Stimulated activated CD8-positive, alpha-beta memory T cell treated with anti-CD3 and anti-CD28 coated beads, Interleukin-15, amount 100 ng/mL, for 24 hours (primary cell): Measurements from ENCODE around the gene TBCD.

Source experiments
- DNase-seq: peaks from one replicate; pipeline ENCODE4 v3.0.0-alpha.2; 2020; ENCODE audit warnings: low read depth

The TBCD gene

DNA sequence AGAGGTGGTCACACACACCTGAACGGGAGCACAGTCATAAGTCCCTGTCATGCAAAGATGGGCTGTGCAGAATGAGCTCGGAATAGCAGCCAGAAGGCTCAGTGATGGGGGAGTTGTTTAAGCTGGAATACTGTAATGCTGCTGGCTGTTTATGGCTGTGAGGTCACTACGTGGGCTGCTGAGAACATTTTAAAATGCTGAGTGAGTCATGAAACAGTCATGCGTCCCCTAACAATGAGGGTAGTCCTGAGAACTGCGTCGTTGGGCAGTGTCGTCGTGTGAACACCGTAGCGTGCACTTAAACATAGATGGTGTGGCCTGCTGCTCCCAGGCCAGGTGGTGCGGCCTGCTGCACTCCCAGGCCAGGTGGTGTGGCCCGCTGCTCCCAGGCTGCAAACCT is 39.7 kb downstream of the TBCD start:
- DNase-seq = no peak

DNA sequence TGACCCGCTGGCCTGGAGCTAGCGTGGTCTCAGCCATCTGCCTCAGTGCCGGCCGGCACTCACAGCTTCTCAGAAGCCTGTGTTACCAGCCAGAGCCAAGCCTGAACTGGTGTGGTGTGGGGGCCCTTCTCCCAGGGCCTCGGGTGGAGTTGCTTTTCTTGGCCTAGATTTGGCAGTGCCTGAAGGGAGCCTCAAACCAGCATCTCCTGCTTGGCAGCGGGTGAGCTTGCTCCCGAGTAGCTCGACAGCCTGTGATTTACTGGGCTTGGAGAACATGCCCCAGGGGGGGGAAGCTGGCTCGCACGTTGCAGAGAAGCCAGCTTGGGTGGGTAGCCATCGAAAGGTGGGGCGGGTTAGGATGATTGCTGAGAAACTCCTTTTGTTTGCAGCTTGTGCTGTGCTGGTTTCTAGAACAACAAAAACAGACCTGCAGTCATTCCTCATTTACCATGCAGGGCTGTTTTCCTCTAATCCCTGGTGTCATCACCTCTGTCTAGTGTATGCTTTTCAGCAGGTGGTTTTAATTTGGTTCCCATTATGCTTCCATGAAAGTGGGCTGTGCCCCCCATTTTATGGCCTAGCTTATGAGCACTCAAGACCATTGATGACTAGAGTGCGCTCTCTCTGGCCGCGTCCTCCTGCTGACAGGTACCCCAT is 42.2 kb downstream of the TBCD start:
- no peak for DNase-seq

DNA sequence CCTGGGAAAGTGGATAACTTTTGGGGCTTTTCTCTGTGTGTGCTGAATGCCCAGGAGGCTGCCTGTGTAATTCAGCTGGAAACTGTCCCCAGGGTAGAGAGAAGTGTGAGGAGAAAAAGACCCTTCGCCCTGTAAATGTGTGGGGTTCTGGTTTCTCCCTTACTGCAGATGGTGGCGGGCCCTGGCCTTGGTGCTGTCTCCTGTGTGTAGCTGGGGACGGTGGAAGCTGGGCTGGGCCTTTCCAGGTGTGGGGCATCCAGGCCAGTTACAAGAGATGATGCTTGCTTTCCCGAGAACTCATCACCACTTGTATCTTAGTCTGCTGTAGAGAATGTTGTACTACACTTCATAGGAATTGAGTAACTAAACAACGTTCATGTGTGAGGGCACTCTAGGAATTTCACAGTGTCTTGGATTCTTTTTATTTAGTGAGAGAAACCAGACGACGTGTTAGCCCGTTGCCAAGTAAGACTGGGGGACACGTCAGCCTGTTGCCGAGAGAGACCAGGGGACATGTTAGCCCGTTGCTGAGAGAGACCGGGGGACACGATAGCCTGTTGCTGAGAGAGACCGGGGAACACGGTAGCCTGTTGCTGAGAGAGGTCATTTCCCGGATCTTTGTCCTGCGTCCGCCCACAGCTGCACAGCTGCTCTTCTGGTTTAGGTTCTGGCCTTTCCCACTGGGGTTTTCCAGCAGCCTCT is 43.1 kb downstream of the TBCD start:
- DNase-seq = no peak

DNA sequence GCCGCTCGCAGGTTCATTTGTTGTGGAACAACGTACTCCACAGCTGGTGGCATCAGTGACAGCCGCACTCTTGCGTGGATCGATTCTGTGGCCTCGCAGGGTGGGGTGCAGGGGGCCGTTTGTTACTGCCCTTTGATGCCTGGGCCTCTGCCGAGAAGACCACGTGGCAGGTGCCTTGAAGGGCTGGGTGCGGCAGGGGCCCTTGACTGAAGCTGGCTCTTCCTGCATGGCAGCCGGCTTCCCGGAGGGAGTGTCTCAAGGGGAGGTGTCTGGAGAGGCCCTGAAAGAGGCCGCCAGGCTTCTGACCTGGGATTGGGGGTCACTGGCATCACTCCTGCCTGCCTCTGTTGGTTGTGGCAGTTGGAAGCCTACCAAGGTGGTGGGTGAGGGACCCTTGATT is 43.8 kb downstream of the TBCD start:
- no peak for DNase-seq

DNA sequence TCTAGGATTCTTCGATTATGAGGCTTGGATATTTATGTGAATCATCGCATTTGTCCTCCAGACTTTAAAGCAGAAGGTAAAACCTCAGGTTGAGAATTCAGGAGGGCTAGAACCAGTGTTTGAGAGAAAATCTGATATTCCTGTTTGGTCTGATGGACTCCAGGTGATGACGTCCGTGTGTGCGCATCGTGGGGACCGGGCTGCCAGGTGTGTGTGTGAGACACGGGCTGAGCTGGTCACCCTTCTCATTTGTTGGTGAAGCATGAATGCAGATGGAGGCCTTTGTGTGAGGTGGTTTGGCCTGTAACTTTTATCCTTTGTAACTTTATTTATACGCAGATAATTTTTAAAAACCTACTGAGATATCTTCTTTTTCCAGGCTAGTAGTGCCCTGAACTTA is 45.2 kb downstream of the TBCD start:
- DNase-seq = no peak

DNA sequence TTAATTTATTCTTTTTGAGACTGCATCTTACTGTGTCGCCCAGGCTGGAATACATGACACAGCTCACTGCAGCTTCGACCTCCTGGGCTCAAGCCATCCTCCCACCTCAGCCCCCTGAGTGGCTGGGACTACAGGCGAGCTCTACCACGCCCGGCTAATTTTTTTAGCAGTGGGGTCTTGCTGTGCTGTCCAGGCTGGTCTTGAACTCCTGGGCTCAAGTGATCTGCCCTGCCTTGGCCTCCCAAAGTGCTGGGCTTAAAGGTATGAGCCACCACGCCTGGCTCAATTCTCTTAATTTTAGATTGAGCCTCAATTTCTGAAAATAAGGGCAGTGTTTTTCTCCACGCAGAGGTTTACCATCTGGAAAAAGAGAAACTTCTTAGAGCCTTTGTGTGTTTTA is 46.9 kb downstream of the TBCD start:
- DNase-seq = no peak

DNA sequence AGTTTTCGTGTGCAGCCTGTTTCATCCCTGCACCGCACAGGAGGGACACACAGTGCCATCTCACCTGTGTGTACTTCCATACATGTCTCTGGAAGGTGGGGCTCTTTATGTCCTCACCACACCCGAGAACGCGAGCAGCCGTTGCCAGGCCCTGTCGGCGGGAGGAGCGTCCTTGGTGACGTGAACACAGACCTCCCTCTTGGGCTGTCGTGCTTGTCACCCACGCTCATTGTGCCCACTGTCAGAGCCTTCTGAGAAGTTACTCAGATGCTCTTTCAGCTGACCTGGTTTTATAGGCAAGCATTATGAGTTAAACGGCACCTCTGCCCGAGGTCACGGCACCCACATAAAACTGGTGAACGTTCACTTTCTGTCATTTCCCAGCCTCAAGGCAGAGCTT is 47.7 kb downstream of the TBCD start:
- DNase-seq = no peak

DNA sequence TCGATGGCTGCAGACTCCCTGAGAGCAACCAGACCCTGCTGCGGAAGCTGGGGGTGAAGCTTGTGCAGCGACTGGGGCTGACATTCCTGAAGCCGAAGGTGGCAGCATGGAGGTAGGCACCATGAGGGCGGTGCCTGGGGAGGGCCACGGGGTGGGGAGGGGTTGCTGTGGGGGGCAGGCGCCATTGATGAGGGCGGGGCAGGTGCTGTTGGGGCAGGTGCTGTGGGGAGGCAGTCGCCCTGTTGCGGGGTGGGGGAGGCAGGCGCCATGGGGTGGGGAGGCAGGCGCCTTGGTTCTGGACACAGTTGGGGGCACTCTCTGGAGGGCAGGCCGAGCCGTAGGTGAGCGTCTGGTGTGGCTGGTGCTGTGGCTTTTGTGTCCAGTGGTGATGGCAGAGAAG is 49.0 kb downstream of the TBCD start:
- DNase-seq = no peak

DNA sequence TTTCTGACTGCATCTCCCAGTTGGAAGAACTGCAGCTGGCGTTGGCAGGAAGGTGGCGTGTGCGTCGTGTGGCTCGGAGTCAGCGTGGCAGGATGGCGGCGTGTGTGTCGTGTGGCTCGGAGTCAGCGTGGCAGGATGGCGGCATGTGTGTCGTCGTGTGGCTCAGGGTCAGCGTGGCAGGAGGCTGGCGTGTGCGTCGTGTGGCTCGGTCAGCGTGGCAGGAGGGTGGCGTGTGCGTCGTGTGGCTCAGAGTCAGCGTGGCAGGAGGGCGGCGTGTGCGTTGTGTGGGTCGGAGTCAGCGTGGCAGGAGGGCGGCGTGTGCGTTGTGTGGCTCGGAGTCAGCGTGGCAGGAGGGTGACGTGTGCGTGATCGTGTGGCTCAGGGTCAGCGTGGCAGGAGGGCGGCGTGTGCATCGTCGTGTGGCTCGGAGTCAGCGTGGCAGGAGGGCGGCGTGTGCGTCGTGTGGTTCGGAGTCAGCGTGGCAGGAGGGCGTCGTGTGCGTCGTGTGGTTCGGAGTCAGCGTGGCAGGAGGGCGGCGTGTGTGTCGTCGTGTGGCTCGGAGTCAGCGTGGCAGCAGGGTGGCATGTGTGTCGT is 49.6 kb downstream of the TBCD start:
- DNase-seq = no peak

DNA sequence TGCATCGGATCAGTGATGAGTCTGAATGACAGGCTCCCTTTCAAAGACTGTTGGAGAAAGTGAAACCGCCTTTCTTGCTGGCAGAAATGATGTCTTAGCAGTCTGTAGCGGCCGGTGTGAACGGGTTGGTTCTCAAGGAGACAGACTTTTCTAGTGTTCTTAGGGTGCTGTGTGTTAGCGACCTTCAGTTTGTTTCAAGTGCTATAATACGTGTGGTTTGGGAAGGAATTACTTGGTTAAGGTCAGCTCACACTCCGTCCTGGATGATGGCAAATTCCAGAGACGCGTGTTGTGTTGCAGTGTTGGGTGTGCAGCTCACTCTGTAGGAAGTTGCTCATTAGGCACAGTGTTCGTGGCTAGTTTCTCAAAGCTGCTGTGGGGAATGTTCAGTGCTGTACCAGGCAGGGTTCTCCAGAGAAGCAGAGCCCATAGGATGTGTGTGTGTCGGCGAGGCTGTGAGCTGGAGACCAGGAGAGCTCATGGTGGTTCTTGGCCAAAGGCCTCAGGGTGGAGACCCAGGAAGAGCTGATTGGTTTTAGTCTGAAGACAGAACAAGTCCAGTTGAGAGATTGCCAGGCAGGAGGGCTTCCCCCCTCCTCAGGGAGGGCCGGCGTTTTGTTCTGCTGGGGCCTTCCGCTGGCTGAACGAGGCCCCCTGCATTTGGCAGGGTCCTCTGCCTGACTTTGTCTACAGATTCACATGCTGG is 50.4 kb downstream of the TBCD start:
- DNase-seq = no peak

DNA sequence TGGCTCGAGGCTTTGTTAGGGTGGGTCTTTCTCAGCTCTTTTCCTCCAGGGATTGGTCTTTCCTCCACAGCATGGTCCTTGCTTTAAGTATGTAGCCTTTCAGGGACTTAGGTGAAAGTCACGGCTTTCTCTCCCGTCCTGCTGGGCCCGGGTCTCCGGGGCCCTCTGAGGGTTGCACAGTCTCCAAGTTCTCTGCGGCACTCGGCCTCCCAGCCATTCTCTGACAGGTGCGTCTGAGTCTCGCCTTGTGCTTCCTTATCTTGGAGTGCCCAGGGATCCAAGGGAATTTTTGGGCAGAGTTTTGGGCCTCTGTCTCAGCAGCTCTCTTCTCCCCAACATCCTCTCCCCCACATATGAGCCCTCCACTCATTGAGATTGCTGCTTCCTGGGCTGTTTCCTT is 51.3 kb downstream of the TBCD start:
- DNase-seq = no peak

DNA sequence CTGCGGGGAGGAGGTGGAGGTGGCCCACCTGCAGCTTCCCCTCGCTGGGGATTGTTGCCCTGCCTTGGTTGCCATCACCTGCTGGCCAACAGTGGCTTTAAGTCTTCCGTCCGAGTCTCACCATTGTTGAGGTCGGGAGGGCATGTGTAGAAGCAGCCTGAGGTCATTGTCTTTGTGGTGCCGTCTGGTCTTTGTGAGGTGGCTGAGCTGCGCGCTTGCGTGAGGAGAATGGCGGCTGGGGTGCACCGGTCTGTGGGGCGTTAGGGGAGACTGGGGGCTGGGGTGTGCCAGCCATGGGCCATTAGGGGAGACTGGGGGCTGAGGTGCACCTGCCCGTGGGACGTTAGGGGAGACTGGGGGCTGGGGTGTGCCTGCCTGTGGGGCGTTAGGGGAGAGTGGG is 51.7 kb downstream of the TBCD start:
- DNase-seq = no peak

DNA sequence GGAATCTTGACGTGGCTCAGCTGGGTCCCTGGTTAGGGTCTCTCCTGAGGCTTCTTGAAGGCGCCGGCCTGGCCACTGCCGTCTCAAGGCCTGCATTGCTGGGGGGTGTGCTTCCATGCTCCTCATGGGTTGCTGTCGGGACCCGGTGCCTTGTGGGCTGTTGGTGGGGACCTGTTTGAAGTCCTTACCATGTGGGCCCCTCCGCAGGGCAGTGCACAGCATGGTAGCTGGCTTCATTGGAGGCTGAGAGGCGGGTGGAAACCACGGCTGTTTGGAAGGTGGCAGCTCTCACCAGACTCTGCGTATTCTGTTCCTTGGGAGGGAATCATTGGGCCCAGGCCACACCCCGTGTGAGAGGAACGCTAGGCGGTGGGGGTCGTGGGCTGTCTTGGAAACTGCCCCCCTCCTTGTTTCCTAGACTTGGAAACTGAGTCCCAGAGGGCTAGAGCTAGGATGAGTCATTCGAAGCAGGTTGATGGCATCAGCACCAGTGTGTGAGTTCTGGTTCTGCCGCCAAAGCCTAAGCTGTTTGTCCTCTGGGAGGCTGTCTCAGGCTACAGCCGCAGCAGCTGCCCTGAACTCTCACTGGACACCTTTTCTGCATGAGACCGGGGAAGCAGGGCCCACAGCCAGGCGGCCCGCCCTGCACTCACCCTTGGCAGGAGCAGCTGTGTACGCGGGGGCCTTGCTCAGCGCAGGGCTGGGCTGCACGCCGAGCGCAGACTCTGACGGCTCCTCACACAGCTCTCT is 52.8 kb downstream of the TBCD start:
- no peak for DNase-seq

DNA sequence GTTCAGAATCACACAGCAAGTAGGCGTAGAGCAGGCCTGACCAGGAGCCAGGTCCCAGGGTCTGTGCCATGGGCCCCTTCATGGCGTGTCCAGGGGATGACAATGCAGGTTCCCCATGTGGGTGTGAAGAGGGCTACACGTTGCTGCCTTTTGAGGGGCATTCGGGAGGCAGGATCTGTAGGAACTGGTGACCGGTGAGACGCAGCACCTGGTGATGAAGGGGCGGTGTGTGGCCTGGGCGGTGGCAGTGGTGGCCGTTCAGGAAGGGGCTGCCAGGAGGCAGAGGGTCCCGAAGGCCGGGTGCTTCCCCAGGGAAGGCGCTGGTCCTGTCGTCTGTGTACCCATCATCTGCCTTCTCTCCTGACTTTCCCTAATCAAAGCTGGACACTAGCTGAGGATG is 53.4 kb downstream of the TBCD start:
- no peak for DNase-seq

DNA sequence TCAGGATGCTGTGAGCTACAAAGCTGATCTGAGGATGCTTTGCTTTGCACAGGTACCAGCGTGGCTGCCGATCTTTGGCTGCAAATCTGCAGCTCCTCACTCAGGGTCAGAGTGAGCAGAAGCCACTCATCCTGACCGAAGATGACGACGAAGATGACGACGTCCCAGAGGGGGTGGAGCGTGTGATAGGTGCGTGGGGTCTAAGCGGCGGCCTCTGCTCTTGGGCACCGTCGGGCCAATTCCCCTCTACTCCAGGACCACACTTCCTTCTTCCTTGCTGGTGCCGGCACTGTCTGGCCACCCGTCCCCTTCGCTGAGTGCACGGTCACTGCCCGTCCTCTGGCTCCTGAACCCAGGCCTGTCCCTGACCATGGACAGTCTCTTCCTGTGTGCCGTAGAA is 54.0 kb downstream of the TBCD start:
- DNase-seq = no peak

DNA sequence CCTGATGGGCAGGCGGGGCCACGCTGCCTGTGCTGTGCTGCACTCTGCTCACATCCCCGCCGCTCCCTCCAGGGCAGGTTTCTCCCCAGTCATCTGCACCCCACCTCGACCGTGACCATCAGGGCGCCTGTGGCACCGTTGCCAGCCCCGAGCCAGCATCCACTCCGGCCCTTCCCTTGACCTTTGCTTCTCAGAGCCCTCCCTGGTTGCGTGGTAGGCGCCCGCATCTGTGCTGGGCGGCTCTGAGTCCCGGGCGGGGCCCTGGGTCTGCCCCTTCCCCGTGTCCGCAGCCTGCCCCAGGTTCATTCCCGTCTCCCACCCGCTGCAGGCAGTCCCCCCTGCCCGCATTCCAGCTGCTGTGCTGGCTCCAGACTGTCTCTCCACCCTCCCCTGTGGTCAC is 54.8 kb downstream of the TBCD start:
- DNase-seq = no peak

DNA sequence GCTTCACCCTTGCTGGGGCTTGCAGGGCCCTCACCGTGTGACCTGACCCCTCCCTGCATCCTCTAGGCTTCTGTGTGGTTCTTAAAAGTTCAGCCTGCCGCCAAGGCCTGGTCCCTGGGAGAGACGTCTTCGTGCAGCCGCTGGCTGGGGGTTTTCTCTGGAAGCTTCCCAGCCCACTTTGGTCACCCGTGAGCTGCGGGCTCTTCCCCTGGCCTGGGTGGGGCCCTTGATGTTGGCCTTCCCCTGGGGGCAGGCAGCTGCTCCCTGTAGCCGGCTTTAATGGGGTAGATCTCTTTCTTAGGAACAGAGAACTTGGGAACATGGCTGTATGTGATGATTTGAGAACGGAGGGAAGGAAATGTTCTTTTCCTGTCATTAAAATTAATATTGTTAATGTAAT is 55.2 kb downstream of the TBCD start:
- no peak for DNase-seq

DNA sequence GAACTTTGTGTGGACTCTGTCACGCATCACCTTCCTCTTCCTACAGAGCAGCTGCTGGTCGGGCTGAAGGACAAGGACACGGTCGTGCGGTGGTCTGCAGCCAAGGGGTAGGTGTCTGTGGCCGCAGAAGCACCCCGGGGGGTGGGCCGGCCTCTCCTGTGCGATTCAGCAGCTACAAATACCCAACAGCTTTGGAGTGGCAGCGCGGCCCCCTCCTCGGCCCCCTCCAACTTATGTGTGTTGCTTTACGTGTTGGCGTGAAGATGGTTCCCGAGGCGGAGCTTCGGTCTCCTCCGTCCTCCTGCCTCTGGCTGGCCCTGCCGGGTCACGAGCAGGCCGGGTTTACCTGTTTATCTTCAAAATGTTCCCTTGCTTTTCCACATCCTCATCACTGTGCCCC is 55.7 kb downstream of the TBCD start:
- DNase-seq = no peak

DNA sequence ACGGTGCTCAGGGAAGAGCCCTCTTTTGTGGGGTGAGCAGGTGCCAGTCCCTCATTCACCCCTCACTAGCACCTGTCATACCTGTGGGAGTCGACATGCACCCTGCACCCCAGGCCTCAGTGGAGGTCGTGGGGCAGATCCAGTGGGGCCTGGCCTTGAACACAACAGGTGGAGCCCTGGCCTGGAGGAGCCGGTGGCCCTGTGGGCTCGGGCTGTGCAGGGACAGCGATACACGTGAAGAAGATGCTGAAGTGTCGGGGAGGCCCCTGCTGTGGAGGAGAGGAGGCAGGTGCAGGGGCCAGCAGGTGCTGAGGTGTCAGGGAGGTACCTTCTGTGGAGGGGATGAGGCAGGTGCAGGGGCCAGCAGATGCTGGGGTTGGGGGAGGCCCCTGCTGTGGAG is 56.1 kb downstream of the TBCD start:
- DNase-seq = no peak

DNA sequence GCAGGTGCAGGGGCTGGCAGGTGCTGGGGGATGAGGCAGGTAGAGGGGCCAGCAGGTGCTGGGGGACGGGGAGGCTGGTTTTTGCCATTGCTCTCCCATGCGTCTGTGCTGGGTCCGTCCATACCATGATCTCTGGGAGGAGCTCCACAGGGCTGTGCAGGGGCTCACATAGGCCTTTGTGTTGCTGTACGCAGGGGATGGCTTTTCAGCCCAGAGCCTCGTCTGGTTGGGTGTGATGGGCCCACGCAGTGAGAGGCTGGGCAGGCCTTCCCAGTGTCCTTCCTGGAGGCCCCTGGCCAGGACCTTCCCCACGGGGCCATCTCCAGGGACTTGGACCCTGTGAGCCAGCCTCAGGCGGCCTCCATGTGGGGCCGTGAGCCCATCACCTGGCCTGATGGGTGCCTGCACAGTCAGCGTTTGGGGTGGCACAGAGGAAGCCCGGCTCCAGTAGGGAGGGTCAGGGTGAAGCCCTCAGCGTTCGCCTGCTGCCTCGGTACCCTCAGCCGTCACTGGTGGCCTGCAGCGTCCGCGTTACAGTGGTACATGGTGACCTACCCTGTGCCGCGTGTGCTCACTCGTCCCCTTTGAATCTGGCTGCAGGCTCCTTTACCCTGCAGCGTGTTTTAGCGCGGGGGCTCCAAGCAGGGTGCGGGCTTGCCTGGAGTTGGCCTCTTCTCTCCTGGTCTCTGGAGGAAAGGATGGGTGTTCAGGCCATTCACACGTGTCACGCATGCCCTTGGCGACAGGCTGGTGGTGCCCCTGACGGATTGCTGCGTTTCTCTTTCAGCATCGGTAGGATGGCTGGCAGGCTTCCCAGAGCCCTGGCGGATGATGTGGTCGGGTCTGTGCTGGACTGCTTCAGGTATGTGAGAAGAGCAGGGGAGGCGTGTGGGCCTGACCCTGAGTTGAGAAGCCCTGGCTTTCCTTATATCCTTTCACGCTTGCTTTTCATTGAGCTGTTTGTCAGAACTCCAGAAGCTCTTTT is 57.3 kb downstream of the TBCD start:
- no peak for DNase-seq
